ENCODE results near the gene DDX51.

GRCh38 chr12:132160601-132161035, 16.5 kb upstream of the DDX51 start:
- TF ChIP-seq MAZ (IDR thresholded peaks at IDR 0.05; ENCODE audit: borderline replicate concordance, low read depth, low read length) (no peak), POLR2A (IDR thresholded peaks at IDR 0.05; ENCODE audit: low read depth, low read length) (no peak), RAD21 (IDR thresholded peaks at IDR 0.05; ENCODE audit: low read length) (no peak), CTCF (conservative IDR thresholded peaks at IDR 0.05; ENCODE audit: low read depth, low read length) (no peak), FOS (IDR thresholded peaks at IDR 0.05; ENCODE audit: low read depth, low read length) (no peak), CEBPB (IDR thresholded peaks at IDR 0.05; ENCODE audit: low read depth, low read length) (no peak), BHLHE40 (IDR thresholded peaks at IDR 0.05; ENCODE audit: low read depth, low read length) (no peak)
